Inflammatory macrophage (primary cell): ENCODE measurements around the gene PLS1.

Experiments
- DNase-seq, 2 donors: peaks; one replicate each; pipeline ENCODE4 v3.0.0-alpha.2; 2020 to 2022

Gene PLS1

DNA sequence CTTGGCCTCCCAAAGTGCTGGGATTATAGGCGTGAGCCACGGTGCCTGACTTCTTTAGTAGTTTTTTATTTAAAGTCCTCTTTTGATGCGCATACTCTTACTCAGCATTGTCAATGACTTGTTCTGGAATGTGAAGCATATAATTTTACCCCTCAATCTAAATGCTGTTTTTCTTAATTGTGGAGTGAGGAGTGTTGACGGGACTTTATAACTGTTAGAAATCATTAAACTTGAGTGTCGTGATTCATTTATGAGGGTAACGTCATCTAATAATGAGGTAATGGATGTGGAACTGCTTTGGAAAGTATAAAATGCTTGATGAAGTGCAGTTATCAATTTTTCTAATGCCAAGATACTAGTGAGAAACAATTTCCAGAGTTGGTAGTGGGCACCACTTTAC is 48.3 kb downstream of the PLS1 start:
- DNase-seq, result no peak

- DNase-seq, result no peak
Measured at GRCh38 chr3:142645236-142645793, 49.1 kb downstream of the PLS1 start.

DNA sequence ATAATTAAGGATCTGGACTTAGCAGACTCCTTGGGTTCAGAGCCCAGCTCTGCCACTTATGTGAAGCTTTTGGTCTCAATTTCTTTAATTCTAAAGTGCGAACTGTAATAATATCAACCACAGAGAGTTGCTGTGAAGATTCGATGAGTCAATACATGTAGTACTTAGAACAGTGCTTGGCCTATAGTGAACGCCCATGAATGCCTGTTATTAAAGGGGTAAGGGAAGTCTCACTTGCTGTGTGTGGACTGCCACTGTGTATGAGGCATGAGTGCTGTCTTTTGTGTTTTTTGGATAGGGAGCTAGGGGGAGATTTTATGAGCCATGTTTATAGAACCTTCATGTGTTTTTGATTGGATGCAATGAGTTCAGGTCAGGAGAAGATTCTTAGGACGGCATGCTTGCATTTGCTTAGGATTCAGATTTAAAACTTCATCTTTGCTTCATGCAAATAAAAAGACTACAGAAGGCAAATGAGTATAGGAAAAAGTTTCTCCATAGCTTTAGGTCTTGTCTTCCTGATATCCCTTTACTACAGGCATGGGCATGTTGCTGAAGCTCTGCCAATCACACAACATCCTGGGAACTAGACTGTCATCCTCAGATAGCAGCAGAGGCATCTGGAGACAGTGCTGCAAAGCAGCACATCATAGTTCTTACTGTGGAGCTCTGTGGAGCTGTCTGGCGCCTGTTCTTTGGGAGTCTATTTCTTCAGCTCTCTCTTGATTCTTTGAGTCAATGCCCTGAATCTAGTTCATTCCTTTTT is 50.0 kb downstream of the PLS1 start:
- no peak for DNase-seq

DNA sequence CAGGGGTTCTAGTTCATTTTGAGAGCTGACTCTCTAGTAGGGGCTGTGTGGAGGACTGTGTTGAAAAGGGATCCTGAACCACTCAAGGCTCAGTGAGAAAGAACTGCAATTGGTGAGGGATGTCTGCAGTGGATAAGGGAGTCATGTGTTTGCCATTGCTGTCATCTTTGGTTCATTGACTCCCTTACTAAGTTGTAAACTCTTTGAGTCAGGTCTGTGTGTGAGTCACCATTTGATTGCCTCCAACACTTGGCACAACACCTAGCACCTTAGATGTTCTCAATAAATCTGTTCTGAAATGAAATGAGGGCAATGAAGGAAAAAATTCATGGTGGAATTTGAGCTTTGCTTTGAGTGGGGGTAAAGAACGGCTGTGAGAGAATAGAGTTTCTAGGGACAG is 51.7 kb downstream of the PLS1 start:
- no peak for DNase-seq

- no peak for DNase-seq
Measured at GRCh38 chr3:142648950-142649349, 52.8 kb downstream of the PLS1 start.

DNA sequence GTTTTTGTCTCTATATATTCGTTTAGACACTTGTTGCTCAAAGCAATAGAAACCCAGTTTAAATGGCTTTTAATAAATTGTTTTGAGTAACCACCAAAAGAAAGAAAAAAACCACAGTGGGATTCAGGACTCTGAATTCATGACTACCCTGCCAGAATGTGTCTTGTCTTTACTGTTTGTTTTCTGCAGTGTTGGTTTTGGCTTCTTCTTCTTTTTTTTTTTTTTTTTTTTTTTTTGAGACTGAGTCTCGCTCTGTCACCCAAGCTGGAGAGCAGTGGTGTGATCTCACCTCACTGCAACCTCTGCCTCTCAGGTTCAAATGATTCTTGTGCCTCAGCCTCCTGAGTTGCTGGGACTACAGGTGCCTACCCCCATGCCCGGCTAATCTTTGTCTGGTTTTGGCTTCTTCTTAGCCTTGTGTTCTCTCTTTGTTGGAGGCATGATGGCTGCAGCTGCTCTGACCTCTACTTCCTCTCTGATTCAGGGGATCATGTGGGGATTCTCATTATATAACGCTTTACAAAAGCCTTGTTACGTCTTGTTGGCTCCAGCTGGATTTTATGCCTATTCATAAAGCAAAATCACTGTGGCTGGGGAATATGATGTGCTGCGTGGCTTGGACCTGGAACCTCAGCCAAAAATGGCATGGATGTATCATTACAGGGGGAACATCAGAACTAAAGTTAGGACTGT is 54.0 kb downstream of the PLS1 start:
- peak; percentile 23 to 52 for DNase-seq

GRCh38 chr3:142651711-142652110 is 55.5 kb downstream of the PLS1 start:
- DNase-seq, result no peak

DNA sequence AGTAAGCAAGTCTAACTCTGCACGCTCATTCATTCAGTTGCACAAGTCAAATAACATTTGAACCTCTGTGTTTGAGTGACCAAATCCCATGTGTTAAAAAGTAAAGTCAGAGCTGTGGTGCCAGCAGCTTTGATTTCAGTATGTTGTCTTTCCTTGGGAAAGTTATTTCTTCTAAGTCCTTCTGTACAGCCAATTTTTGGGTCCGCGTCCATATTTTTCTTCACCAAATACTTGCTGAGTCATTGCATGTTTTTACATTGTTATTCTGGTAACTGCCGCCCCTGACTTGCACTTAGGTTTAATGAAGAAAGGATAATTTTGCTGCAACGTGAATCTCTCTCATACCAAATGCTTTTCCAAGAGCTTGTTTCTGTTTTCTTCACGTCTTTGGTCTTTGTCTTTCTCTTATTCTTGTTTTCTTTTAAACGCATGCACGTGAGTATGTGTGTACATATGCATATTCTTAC is 56.7 kb downstream of the PLS1 start:
- no peak for DNase-seq

DNA sequence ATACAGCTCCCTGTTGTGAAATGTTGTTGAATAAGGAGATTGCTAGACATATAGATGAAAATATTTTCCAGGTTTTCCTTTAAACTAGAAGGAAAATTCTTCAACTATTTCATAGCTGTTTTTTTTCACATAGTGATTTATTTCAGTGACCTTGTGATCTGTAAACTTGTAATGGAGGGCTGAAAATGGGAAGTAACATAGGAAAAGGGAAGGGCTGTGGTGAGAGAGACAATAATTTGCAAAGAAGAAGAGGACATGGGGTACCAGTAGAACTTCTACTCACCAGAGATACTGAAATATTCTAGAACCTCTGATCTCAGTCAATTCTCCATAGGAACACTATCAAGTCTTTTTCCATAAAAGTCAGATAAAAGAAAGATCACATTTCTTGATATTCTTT is 60.4 kb downstream of the PLS1 start:
- DNase-seq, result peak; percentile 29 to 64

GRCh38 chr3:142657033-142657432 is 60.8 kb downstream of the PLS1 start:
- no peak for DNase-seq

DNA sequence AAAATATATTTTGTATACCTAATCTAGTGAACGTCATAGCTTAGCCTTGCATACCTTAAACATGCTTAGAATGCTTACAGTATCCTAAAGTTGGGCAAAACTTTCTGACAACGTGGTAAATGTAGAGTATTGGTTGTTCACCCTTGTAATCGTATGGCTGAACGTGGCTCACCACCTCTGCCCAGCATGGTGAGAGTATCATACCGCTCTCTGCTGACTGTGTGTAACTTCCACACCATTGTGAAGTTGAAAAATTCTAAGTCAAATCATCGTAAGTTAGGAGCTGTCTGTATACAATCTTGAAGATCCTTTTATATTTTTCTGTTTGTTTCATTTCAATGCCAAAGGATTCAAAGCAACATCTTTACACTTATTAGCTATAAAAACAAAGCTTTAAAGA is 64.2 kb downstream of the PLS1 start:
- no peak for DNase-seq

- no peak for DNase-seq
Measured at GRCh38 chr3:142660893-142661292, 64.7 kb downstream of the PLS1 start.

- no peak for DNase-seq
Measured at GRCh38 chr3:142663865-142664264, 67.7 kb downstream of the PLS1 start.

GRCh38 chr3:142664311-142664710 is 68.1 kb downstream of the PLS1 start:
- no peak for DNase-seq

DNA sequence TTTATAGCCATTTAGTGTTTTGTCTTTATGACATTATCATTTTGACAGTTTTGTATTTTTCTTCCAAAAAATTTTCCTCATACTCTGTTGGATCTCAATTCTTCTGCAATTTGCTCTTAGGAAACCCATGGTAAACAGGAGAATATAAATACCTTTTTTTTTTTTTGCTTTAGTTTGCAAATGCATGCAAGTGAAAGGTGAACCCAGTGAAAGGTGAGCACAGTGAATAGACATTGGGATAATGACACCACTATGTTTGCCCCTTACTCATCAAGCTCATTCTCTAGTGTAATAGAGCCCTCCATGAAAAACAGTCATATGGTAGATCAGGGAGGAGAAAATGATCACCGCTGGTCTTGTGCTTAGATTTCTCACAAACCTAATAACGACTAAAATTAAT is 68.6 kb downstream of the PLS1 start:
- no peak for DNase-seq

DNA sequence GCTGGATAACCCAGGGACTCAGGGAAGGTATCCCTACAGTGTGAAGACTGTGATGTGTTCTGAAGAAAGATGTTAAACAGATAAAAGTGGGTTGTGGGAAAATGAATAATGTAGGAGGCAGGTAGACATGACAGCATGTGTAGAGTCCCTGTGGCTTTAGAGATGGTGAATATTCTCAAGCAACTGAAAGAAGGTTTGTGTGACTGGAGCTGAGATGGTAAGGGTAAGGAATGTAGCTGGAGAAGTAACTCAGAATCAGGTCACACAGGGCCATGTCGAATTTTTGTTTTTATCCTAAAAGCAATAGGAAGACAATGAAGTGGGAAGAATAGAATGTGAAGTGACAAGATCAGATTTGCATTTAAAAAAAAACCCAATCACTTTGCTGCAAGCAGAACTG is 73.9 kb downstream of the PLS1 start:
- DNase-seq, result no peak

GRCh38 chr3:142676151-142676550 is 80.0 kb downstream of the PLS1 start:
- DNase-seq, result no peak

GRCh38 chr3:142680710-142681109 is 84.5 kb downstream of the PLS1 start:
- DNase-seq, result no peak

DNA sequence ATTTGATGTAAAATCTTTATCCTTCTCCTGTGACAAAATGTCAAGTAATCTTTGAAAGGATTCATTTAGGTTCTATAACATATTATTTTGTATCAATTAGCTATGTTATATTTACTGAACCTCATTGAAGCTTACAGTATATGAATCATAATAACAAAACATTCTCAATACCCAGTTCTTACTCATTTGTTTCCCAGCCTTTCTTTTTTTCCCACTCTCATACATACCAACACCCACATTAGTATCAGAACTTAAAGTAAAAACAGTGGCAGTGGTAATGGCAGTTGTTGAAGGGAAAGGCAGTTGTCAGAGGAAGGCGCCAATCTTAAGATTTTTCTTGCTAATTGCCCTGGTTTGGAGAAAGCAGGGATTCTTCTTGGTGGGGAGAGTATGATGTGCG is 94.4 kb downstream of the PLS1 start:
- no peak for DNase-seq

DNA sequence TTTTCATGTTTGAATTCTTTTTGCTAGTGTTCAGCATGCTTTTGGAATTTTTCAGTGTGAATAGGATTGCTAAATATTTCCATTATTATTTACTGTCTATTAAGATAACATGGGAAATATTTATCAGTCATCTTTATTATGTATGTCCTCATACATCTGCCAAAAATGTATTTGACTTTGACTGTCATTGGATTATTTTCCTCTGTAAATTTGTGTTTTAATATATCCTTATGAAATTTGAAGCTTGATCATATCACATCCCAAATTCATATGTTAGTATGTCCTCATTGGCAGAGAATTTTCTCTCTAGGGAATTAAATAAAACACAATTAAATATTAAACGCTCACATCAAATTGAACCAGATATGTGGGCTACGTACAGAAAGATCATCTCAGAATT is 95.3 kb downstream of the PLS1 start:
- no peak for DNase-seq

DNA sequence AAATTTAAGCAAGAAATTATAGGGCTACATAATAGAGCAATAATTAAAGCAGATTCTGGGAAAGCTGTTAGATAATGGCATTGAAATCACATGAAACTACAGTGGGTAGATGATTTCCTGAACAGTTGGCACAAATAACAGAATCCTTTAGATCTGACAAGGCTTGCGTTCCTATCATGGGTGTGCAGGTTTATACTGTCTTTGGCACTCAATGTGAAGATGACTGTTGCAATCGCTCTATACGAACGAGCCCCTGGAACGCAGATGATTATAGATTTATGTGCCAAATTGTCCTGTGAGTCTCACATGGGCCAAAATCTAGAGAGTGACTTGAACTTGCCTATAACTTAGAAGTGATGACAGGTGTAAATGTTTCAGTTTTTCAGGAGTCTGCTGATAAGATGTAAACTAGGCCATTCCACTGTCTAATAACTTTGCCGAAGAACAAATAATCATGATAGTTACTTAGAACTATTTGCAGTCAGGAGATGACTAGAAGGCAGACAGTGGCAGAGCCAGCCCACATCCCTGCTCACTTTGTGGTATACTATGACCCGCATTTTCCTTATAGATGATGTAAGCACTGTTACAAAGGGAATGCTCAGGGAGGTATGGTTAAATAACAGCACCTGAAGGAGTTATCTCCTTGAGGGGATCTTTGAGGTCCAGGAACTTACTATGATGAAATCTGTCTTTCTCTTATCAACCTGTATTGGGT is 97.1 kb downstream of the PLS1 start:
- no peak for DNase-seq

DNA sequence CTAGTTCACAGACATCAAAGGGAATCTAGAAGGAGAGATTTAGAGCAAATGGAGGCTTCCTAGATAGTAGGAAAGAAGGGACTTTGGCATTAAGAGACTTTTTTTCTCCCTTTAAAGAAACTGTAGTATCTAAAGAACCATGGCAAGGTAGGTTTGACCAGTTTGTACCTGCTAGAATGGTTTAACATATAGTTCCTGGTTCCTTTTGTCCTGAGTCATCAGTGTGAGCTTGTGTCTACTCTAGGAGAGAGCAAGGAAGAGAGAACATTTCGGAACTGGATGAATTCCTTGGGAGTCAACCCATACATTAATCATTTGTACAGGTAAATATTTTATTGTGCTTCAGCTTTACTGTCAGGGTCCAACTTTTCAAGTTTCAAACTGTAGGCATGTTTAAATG is 98.0 kb downstream of the PLS1 start:
- DNase-seq, result no peak

DNA sequence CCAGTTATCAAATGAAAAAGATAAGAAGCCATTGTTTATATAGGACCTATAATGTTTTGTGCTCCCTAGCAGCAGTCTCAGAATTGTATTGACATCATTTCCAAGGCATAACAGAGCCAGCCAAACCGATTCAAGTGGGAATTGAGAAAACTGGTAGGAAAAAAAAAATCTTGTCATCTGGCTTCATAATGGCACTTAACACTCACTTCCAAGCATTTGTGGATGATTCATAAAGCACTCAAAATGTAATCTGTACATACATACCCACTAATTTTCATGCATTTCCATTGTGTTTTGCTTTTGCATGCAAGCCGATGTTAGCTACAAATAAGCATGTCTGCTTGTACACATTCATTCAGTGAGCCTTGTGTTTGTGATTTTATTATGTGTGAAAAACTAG is 109.0 kb downstream of the PLS1 start:
- no peak for DNase-seq
